ENCODE data around the gene ARHGEF19.

DNA sequence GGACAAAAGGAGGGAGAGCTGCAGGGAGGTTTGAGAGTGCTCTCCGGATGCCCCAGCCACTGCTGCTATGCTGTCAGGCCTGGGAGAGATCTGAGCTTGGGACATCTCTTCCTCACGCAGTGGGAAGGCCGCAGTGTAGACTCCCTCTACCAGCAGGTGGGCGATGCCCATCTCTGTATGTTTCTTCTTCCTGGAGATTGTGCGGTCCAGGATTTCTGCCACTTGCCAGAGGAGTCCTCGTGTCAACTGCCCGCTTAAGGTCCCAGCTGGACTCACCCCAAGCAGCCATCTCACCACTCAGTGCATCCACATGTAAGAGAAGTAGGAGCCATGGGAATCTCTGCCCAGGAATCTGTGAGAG is 13.7 kb upstream of the ARHGEF19 start:
- TF ChIP-seq, protein P1, sequence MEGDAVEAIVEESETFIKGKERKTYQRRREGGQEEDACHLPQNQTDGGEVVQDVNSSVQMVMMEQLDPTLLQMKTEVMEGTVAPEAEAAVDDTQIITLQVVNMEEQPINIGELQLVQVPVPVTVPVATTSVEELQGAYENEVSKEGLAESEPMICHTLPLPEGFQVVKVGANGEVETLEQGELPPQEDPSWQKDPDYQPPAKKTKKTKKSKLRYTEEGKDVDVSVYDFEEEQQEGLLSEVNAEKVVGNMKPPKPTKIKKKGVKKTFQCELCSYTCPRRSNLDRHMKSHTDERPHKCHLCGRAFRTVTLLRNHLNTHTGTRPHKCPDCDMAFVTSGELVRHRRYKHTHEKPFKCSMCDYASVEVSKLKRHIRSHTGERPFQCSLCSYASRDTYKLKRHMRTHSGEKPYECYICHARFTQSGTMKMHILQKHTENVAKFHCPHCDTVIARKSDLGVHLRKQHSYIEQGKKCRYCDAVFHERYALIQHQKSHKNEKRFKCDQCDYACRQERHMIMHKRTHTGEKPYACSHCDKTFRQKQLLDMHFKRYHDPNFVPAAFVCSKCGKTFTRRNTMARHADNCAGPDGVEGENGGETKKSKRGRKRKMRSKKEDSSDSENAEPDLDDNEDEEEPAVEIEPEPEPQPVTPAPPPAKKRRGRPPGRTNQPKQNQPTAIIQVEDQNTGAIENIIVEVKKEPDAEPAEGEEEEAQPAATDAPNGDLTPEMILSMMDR (IDR thresholded peaks at IDR 0.05): no peak
- TF ChIP-seq POLR2AphosphoS5 (IDR thresholded peaks at IDR 0.05) (no peak), POLR2A (IDR thresholded peaks at IDR 0.05) (no peak)

Data from transverse colon (tissue), 4 donors.